HEK293 (cell line): ENCODE results near the gene CDKL2.
A peak's percentile ranks its signal among the peaks of the same experiment; 100 is the strongest.

Experiments
- CTCF ChIA-PET: fragments of 350-600 bp; formaldehyde crosslinking; extraction: SDS; loops from one replicate; lab custom pipeline; 2021; ENCODE audit warnings: antibody characterized with exemption; lab: Yijun Ruan, JAX
- POLR2A ChIA-PET: fragments of 300-600 bp; formaldehyde crosslinking; extraction: SDS; loops from one replicate; lab custom pipeline; 2020; ENCODE audit warnings: antibody characterized with exemption, inconsistent platforms; lab: Yijun Ruan, JAX
- H3K27ac ChIP-seq: fragments of 200-500 bp; sonication (Bioruptor generic); 2 replicates; pipeline ENCODE4 v1.5.1; 2014; ENCODE audit warnings: low read depth, low read length, control low read depth, inconsistent platforms; ENCODE audit errors: extremely low read depth
- H3K36me3 ChIP-seq, 2 experiments: fragments of 200-500 bp in 1 of 2; sonication (Bioruptor generic) in 1 of 2; 1 replicate in 1 of 2; 2 replicates in 1 of 2; pipeline ENCODE4 v1.5.1; 2014 to 2017; ENCODE audit warnings: inconsistent platforms in 2 of 2, low read length in 2 of 2; ENCODE audit not compliant: control insufficient read depth in 2 of 2, insufficient read depth in 1 of 2
- H3K4me1 ChIP-seq: fragments of 200-500 bp; sonication (Bioruptor generic); 2 replicates; pipeline ENCODE4 v1.5.1; 2014; ENCODE audit warnings: mild to moderate bottlenecking, low read length, inconsistent platforms; ENCODE audit not compliant: control insufficient read depth, insufficient read depth
- H3K4me3 ChIP-seq: 2 replicates; pipeline ENCODE4 v1.5.1; 2011; ENCODE audit warnings: low read depth, mild to moderate bottlenecking, control low read depth, low read length, moderate library complexity
- H3K9me3 ChIP-seq: fragments of 200-500 bp; sonication (Bioruptor generic); 2 replicates; pipeline ENCODE4 v1.5.1; 2014; ENCODE audit warnings: low read depth, low read length, inconsistent platforms; ENCODE audit not compliant: control insufficient read depth, insufficient read depth
- GLI4 ChIP-seq: fragments of 450-650 bp; formaldehyde crosslinking; IDR thresholded peaks from 2 replicates; pipeline ENCODE4 v1.5.1; 2016; ENCODE audit warnings: missing biosample characterization, missing genetic modification characterization
- HIC1 ChIP-seq: fragments of 450-650 bp; formaldehyde crosslinking; IDR thresholded peaks from 2 replicates; pipeline ENCODE4 v1.5.1; 2016; ENCODE audit warnings: missing biosample characterization, missing genetic modification characterization
- HOXA7 ChIP-seq: sonication (generic); formaldehyde crosslinking; IDR thresholded peaks from 2 replicates; pipeline ENCODE4 v1.8.1; 2022; ENCODE audit warnings: missing genetic modification reagents, borderline replicate concordance
- OSR2 ChIP-seq: fragments of 450-650 bp; formaldehyde crosslinking; IDR thresholded peaks from 2 replicates; pipeline ENCODE4 v1.5.1; 2016; ENCODE audit warnings: missing biosample characterization, missing genetic modification characterization
- PRDM6 ChIP-seq: fragments of 450-650 bp; formaldehyde crosslinking; IDR thresholded peaks from 2 replicates; pipeline ENCODE4 v1.5.1; 2017; ENCODE audit warnings: missing biosample characterization, missing genetic modification characterization
- SP2 ChIP-seq: fragments of 450-650 bp; formaldehyde crosslinking; IDR thresholded peaks from 2 replicates; pipeline ENCODE4 v1.5.1; 2016; ENCODE audit warnings: missing biosample characterization, missing genetic modification characterization
- TCF7L2 ChIP-seq: IDR thresholded peaks from 2 replicates; pipeline ENCODE4 v1.6.1; 2011; ENCODE audit warnings: low read depth, mild to moderate bottlenecking, inconsistent platforms, low read length, moderate library complexity, borderline replicate concordance
- WT1 ChIP-seq: fragments of 450-650 bp; formaldehyde crosslinking; IDR thresholded peaks from 2 replicates; pipeline ENCODE4 v1.5.1; 2016; ENCODE audit warnings: missing biosample characterization, missing genetic modification characterization
- ZBTB10 ChIP-seq: fragments of 450-650 bp; formaldehyde crosslinking; IDR thresholded peaks from 2 replicates; pipeline ENCODE4 v1.5.1; 2016; ENCODE audit warnings: missing biosample characterization, missing genetic modification characterization
- ZBTB11 ChIP-seq: fragments of 450-650 bp; formaldehyde crosslinking; conservative IDR thresholded peaks from 2 replicates; pipeline ENCODE4 v1.5.1; 2016; ENCODE audit warnings: low read depth, missing biosample characterization, missing genetic modification characterization
- ZNF112 ChIP-seq: fragments of 450-650 bp; formaldehyde crosslinking; IDR thresholded peaks from 2 replicates; pipeline ENCODE4 v1.5.0; 2017; ENCODE audit warnings: missing biosample characterization, missing genetic modification characterization
- ZNF202 ChIP-seq: fragments of 450-650 bp; formaldehyde crosslinking; IDR thresholded peaks from 2 replicates; pipeline ENCODE4 v1.5.1; 2016; ENCODE audit warnings: missing biosample characterization, missing genetic modification characterization, borderline replicate concordance
- ZNF239 ChIP-seq: fragments of 450-650 bp; formaldehyde crosslinking; IDR thresholded peaks from 2 replicates; pipeline ENCODE4 v1.5.1; 2016; ENCODE audit warnings: missing biosample characterization, missing genetic modification characterization
- ZNF266 ChIP-seq: fragments of 450-650 bp; formaldehyde crosslinking; IDR thresholded peaks from 2 replicates; pipeline ENCODE4 v1.5.1; 2016; ENCODE audit warnings: missing biosample characterization, missing genetic modification characterization, low read depth
- ZNF501 ChIP-seq: fragments of 450-650 bp; formaldehyde crosslinking; IDR thresholded peaks from 2 replicates; pipeline ENCODE4 v1.5.1; 2016; ENCODE audit warnings: missing biosample characterization, missing genetic modification characterization
- ZNF560 ChIP-seq: fragments of 450-650 bp; formaldehyde crosslinking; IDR thresholded peaks from 2 replicates; pipeline ENCODE4 v1.5.1; 2017; ENCODE audit warnings: missing biosample characterization, missing genetic modification characterization, borderline replicate concordance
- ZNF610 ChIP-seq: fragments of 450-650 bp; formaldehyde crosslinking; IDR thresholded peaks from 2 replicates; pipeline ENCODE4 v1.5.1; 2016; ENCODE audit warnings: missing biosample characterization, missing genetic modification characterization, borderline replicate concordance
- ZNF623 ChIP-seq: fragments of 450-650 bp; formaldehyde crosslinking; IDR thresholded peaks from 2 replicates; pipeline ENCODE4 v1.5.1; 2016; ENCODE audit warnings: missing biosample characterization, missing genetic modification characterization
- ZNF624 ChIP-seq: fragments of 450-650 bp; formaldehyde crosslinking; IDR thresholded peaks from 2 replicates; pipeline ENCODE4 v1.5.1; 2017; ENCODE audit warnings: missing biosample characterization, missing genetic modification characterization
- ZSCAN18 ChIP-seq: fragments of 450-650 bp; formaldehyde crosslinking; IDR thresholded peaks from 2 replicates; pipeline ENCODE4 v1.5.1; 2016; ENCODE audit warnings: missing biosample characterization, missing genetic modification characterization

CDKL2 gene

GRCh38 chr4:75659512-75660031, 29.2 kb upstream of the CDKL2 start:
- Histone ChIP-seq H3K27ac (no peak overlapping the region), H3K4me1 (peaks cover 3% of the 10 kb centered on the region; the same call in 1 of the 2 replicates), H3K4me3 (no peak overlapping the region)
- CTCF ChIA-PET = interaction anchor here (1.4 kb wide), 1 partner anchor 64 kb away, joined by 3 read pairs; no protein-coding TSS in a partner anchor
- TF ChIP-seq SP2 (no peak), ZNF624 (tag by site-specific recombination) (no peak), OSR2 (tag by site-specific recombination) (peak; percentile 27; the same call in 1 of the 2 replicates), WT1 (tag by site-specific recombination) (0 out of 2 replicates have a peak, but pooled peaks have one; percentile 35), PRDM6 (tag by site-specific recombination) (peak; percentile 61), TCF7L2 (peak; percentile 64; the same call in 1 of the 2 replicates), ZNF623 (no peak), ZSCAN18 (tag by site-specific recombination) (no peak), ZBTB11 (tag by site-specific recombination) (no peak), ZNF501 (tag by site-specific recombination) (no peak), ZNF610 (tag by site-specific recombination) (no peak)
- TF ChIP-seq, all 188 proteins: peak for 4
- no peaks in the 10 kb centered on the region for H3K9me3 ChIP-seq
- POLR2A ChIA-PET = interaction anchor here (0.7 kb wide), 1 partner anchor 62 kb away, joined by 4 read pairs; no protein-coding TSS in a partner anchor
- H3K36me3 ChIP-seq = peaks cover 7 to 36% of the 10 kb centered on the region in 2 experiments; a peak in 2 of 3 replicates

- POLR2A ChIA-PET = no interaction called here
- H3K9me3 ChIP-seq = no peaks in the 10 kb centered on the region
These were observed 28.5 kb upstream of the CDKL2 start for GRCh38 chr4:75658876-75659275.

GRCh38 chr4:75655562-75655961, 25.2 kb upstream of the CDKL2 start:
- Histone ChIP-seq H3K4me3 (no peak overlapping the region), H3K27ac (no peak overlapping the region), H3K9me3 (no peaks in the 10 kb centered on the region), H3K36me3 (peaks cover 11 to 72% of the 10 kb centered on the region in 2 experiments), H3K4me1 (peaks cover under 1% of the 10 kb centered on the region; the same call in 1 of the 2 replicates)
- POLR2A ChIA-PET = no interaction called here
- CTCF ChIA-PET = interaction anchor here (0.6 to 1.2 kb wide), 4 partner anchors 20 to 184 kb away, joined by 3 to 10 read pairs (median 4); no protein-coding TSS in a partner anchor
- TF ChIP-seq ZBTB10 (tag by site-specific recombination) (no peak), ZNF202 (tag by site-specific recombination) (no peak), GLI4 (no peak), HIC1 (tag by site-specific recombination) (no peak), ZNF112 (no peak), HOXA7 (no peak), ZNF266 (tag by site-specific recombination) (no peak), ZNF501 (tag by site-specific recombination) (no peak)

More at GRCh38 chr4:75658876-75659275, 28.5 kb upstream of the CDKL2 start:
- Histone ChIP-seq H3K4me1 (peaks cover 3% of the 10 kb centered on the region; the same call in 1 of the 2 replicates), H3K4me3 (no peak overlapping the region), H3K27ac (no peak overlapping the region), H3K36me3 (peaks cover 7 to 43% of the 10 kb centered on the region in 2 experiments; a peak in 2 of 3 replicates)
- CTCF ChIA-PET = interaction anchor here (0.6 to 1.4 kb wide), 3 partner anchors 65 to 360 kb away, joined by 3 read pairs; no protein-coding TSS in a partner anchor
- TF ChIP-seq ZNF560 (tag by site-specific recombination) (no peak), ZNF239 (no peak)
